Caco-2 (cell line): ENCODE measurements around the gene RXRA. TPM values are rescaled to one million over a fixed set of nuclear protein-coding genes. Genes with fewer than 3 reads are reported as not detected.

Source experiments
- BruUV-seq: library from RNA; stranded (reverse); fragments of 400-500 nt; replicated peaks from 2 replicates; lab custom pipeline; 2021; lab: Mats Ljungman, UMichigan
- CTCF ChIA-PET: fragments of 300-600 bp; sonication (Branson Sonifier 250); formaldehyde crosslinking; loops from one replicate; lab custom pipeline; 2022; ENCODE audit warnings: antibody characterized with exemption; lab: Charles Lee
- POLR2A ChIA-PET: fragments of 300-600 bp; sonication (Branson Sonifier 250); formaldehyde crosslinking; loops from one replicate; lab custom pipeline; 2022; ENCODE audit warnings: antibody characterized with exemption; lab: Charles Lee
- DNase-seq, 2 experiments: peaks; one replicate each; pipeline versions ENCODE4 v3.0.0 to v3.0.0-alpha.2; 2020 to 2022
- H3K27me3 ChIP-seq: replicated peaks from 2 replicates; pipeline ENCODE4 v1.6.0; 2011; ENCODE audit warnings: low read length; ENCODE audit not compliant: control insufficient read depth, insufficient read depth
- H3K36me3 ChIP-seq: 2 replicates; pipeline ENCODE4 v1.5.1; 2011; ENCODE audit warnings: low read length; ENCODE audit not compliant: control insufficient read depth, insufficient read depth
- H3K4me1 ChIP-seq: fragments of 250-450 bp; sonication (Bioruptor Pico); 2 replicates; pipeline ENCODE4 v1.5.1; 2020; ENCODE audit warnings: mild to moderate bottlenecking
- H3K4me3 ChIP-seq: 2 replicates; pipeline ENCODE4 v1.5.1; 2011; ENCODE audit warnings: low read depth, mild to moderate bottlenecking, control low read depth, low read length
- H3K9me3 ChIP-seq: fragments of 250-450 bp; sonication (Bioruptor Pico); 2 replicates; pipeline ENCODE4 v1.5.1; 2020; ENCODE audit warnings: mild to moderate bottlenecking, moderate library complexity
- H3K27ac Mint-ChIP-seq: one replicate; pipeline ENCODE4 v1.8.0; 2022; ENCODE audit warnings: mixed read lengths; ENCODE audit not compliant: unreplicated experiment
- H3K27me3 Mint-ChIP-seq: one replicate; pipeline ENCODE4 v1.8.0; 2022; ENCODE audit warnings: mixed read lengths; ENCODE audit not compliant: insufficient read depth, unreplicated experiment
- H3K36me3 Mint-ChIP-seq: one replicate; pipeline ENCODE4 v1.8.0; 2022; ENCODE audit warnings: mild to moderate bottlenecking, mixed read lengths; ENCODE audit not compliant: insufficient read depth, unreplicated experiment
- H3K4me1 Mint-ChIP-seq: one replicate; pipeline ENCODE4 v1.8.0; 2022; ENCODE audit warnings: low read depth, mixed read lengths; ENCODE audit not compliant: unreplicated experiment
- H3K4me3 Mint-ChIP-seq: one replicate; pipeline ENCODE4 v1.8.0; 2022; ENCODE audit warnings: mild to moderate bottlenecking, moderate library complexity, mixed read lengths; ENCODE audit not compliant: unreplicated experiment
- H3K9me3 Mint-ChIP-seq: one replicate; pipeline ENCODE4 v1.8.0; 2022; ENCODE audit warnings: mixed read lengths; ENCODE audit not compliant: unreplicated experiment
- intact Hi-C: fragments of 100-400 bp; cut with micrococcal nuclease; formaldehyde crosslinking; loops from one replicate; pipeline ENCODE4 v1.10.0; 2022; ENCODE audit not compliant: unreplicated experiment
- total RNA-seq: library from RNA; stranded (reverse); gene quantifications from 2 replicates; pipeline ENCODE4 v1.2.3, GENCODE V29; 2022
- TF ChIP-seq, protein P1 (sequence below), 2 experiments: fragments of 200-600 bp in 1 of 2; IDR thresholded peaks; 1 replicate in 1 of 2; 2 replicates in 1 of 2; pipeline versions ENCODE4 v1.5.1 to v1.8.0; 2011 to 2022; ENCODE audit warnings: antibody characterized with exemption in 1 of 2, control low read depth in 1 of 2, inconsistent platforms in 1 of 2, low read depth in 1 of 2, low read length in 1 of 2, mild to moderate bottlenecking in 1 of 2, moderate library complexity in 1 of 2; ENCODE audit not compliant: insufficient read depth in 1 of 2, severe bottlenecking in 1 of 2, unreplicated experiment in 1 of 2

The RXRA gene
- total RNA-seq, 1 experiment from 2014 or later = 69.1 TPM

DNA sequence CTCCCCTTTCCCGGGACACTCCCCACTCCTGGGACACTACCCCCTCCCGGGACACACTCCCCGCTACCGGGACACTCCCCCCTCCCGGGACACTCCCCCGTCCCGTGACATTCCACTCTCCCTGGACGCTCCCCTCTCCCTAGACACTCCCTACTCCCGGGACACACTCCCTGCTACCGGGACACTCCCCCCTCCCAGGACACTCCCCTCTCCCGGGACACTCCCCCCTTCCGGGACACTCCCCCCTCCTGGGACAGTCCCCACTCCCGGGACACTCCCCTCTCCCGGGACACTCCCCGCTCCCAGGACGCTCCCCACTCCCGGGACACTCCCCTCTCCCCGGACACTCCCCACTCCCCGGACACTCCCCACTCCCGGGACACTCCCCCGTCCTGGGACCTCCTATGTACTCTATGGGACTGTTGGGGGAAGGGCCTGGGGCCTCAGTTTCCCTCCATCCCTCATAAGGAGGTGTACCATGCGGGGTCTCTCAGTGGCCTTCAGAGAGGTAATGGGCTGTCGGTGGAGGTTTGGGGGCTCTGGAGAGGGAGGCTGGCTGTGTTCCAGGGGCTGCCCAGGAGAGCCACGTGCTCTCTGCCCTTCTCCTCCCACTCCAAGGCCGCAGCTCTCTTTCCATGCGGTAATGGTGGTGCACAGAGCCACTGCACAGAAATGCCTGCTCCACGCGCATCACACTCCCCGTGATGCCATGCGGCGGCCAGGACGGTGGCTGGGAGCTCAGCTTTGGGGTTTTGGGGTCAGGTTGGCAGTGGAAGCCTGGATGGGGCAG lies 96.2 kb downstream of the RXRA start:
- Mint-ChIP-seq H3K27me3 (no peaks in the 10 kb centered on the region), H3K27ac (no peak overlapping the region), H3K4me3 (no peak overlapping the region), H3K9me3 (no peaks in the 10 kb centered on the region), H3K36me3 (peaks cover 48% of the 10 kb centered on the region), H3K4me1 (no peaks in the 10 kb centered on the region)
- intact Hi-C loops = no loop called here
- Histone ChIP-seq H3K4me1 (no peaks in the 10 kb centered on the region), H3K9me3 (no peaks in the 10 kb centered on the region), H3K27me3 (no peaks in the 10 kb centered on the region), H3K4me3 (no peak overlapping the region), H3K36me3 (peaks cover 2% of the 10 kb centered on the region; the same call in 1 of the 2 replicates)
- CTCF ChIA-PET = no interaction called here
- BruUV-seq = no TSS peak
- DNase-seq = peak in 1 of 2 experiments; percentile 62
- TF ChIP-seq, protein P1, sequence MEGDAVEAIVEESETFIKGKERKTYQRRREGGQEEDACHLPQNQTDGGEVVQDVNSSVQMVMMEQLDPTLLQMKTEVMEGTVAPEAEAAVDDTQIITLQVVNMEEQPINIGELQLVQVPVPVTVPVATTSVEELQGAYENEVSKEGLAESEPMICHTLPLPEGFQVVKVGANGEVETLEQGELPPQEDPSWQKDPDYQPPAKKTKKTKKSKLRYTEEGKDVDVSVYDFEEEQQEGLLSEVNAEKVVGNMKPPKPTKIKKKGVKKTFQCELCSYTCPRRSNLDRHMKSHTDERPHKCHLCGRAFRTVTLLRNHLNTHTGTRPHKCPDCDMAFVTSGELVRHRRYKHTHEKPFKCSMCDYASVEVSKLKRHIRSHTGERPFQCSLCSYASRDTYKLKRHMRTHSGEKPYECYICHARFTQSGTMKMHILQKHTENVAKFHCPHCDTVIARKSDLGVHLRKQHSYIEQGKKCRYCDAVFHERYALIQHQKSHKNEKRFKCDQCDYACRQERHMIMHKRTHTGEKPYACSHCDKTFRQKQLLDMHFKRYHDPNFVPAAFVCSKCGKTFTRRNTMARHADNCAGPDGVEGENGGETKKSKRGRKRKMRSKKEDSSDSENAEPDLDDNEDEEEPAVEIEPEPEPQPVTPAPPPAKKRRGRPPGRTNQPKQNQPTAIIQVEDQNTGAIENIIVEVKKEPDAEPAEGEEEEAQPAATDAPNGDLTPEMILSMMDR (IDR thresholded peaks at IDR 0.05; ENCODE audit: insufficient read depth in 1 of 2, low read depth in 1 of 2, low read length in 1 of 2, severe bottlenecking in 1 of 2, unreplicated experiment in 1 of 2) = no peak
- POLR2A ChIA-PET = no interaction called here

- Mint-ChIP-seq H3K36me3 (peaks cover 44% of the 10 kb centered on the region), H3K9me3 (no peaks in the 10 kb centered on the region), H3K27me3 (no peaks in the 10 kb centered on the region), H3K4me3 (no peak overlapping the region), H3K4me1 (no peaks in the 10 kb centered on the region), H3K27ac (no peak overlapping the region)
- TF ChIP-seq, protein P1 (IDR thresholded peaks at IDR 0.05; ENCODE audit: insufficient read depth in 1 of 2, low read depth in 1 of 2, low read length in 1 of 2, severe bottlenecking in 1 of 2, unreplicated experiment in 1 of 2) = no peak
- intact Hi-C loops = no loop called here
- no peaks in the 10 kb centered on the region for H3K27me3 ChIP-seq
- no peak for DNase-seq
- no TSS peak for BruUV-seq
- no peaks in the 10 kb centered on the region for H3K4me1 ChIP-seq
- peaks cover 2% of the 10 kb centered on the region; the same call in 1 of the 2 replicates for H3K36me3 ChIP-seq
- no peak overlapping the region for H3K4me3 ChIP-seq
- ChIA-PET CTCF (no interaction called here), POLR2A (no interaction called here)
- no peaks in the 10 kb centered on the region for H3K9me3 ChIP-seq
Observed at GRCh38 chr9:134423166-134423565, 96.9 kb downstream of the RXRA start.

DNA sequence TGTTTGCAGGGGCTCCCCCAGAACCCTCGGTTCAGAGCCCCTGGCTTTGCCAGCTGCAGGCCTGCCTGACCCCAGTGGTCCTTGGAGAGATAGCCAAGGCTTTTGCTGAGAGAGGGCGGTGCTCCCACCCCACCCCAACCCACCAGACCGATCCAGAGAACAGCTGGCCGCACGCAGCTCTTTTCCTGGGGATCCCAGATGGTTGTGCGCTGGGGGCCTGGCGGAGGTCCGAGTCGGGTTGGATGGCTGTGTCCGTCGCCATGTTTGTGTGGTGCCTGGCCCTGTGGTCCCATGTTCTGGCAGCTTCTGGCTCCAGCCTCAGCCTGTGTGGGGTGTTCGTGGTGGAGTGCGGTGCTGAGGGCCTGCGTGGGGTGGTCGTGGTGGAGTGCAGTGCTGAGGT lies 97.5 kb downstream of the RXRA start:
- H3K4me1 ChIP-seq = no peaks in the 10 kb centered on the region
- TF ChIP-seq, protein P1 (IDR thresholded peaks at IDR 0.05; ENCODE audit: insufficient read depth in 1 of 2, low read depth in 1 of 2, low read length in 1 of 2, severe bottlenecking in 1 of 2, unreplicated experiment in 1 of 2) = no peak

More for the DNA sequence above, 97.5 kb downstream of the RXRA start:
- H3K9me3 Mint-ChIP-seq = no peaks in the 10 kb centered on the region
- Histone ChIP-seq H3K27me3 (no peaks in the 10 kb centered on the region), H3K36me3 (peaks cover 2% of the 10 kb centered on the region; the same call in 1 of the 2 replicates), H3K4me3 (no peak overlapping the region), H3K9me3 (no peaks in the 10 kb centered on the region)
- no peaks in the 10 kb centered on the region for H3K4me1 Mint-ChIP-seq
- peaks cover 41% of the 10 kb centered on the region for H3K36me3 Mint-ChIP-seq
- H3K27me3 Mint-ChIP-seq = no peaks in the 10 kb centered on the region
- intact Hi-C loops = no loop called here
- no peak overlapping the region for H3K4me3 Mint-ChIP-seq
- ChIA-PET CTCF (no interaction called here), POLR2A (no interaction called here)
- BruUV-seq = no TSS peak
- no peak for DNase-seq
- H3K27ac Mint-ChIP-seq = no peak overlapping the region
